ENCODE data around the gene ABHD12B. TPM values are rescaled to one million over a fixed set of nuclear protein-coding genes. Genes with fewer than 3 reads are reported as not detected.

The ABHD12B gene
- total RNA-seq, 2 experiments from 2014 or later = not detected

- H3K9me3 Mint-ChIP-seq = no peaks in the 10 kb centered on the region
- H3K4me1 Mint-ChIP-seq (ENCODE audit: low read depth) = peaks cover 54% of the 10 kb centered on the region
- peak; percentile 77 for DNase-seq
- POLR2A ChIA-PET = interaction anchor here (1.7 kb wide), 1 partner anchor 163 kb away, joined by 6 read pairs; the partner anchor contains the start of gene SAV1
- intact Hi-C loops (cut with micrococcal nuclease) = loop anchor here (1.0 to 5.0 kb wide), 8 partner anchors 9 to 509 kb away; partner anchors contain the start of gene TMX1
- peak within 1 kb of the TSS; percentile 92 for H3K4me3 Mint-ChIP-seq
- CTCF ChIA-PET = interaction anchor here (0.6 to 3.3 kb wide), 2 partner anchors 29 to 950 kb away, joined by 3 to 13 read pairs; no protein-coding TSS in a partner anchor
- peaks cover 2% of the 10 kb centered on the region for H3K36me3 Mint-ChIP-seq
- peak within 1 kb of the TSS; percentile 86 for H3K27ac Mint-ChIP-seq
- H3K27me3 Mint-ChIP-seq = peaks cover 6% of the 10 kb centered on the region
Measured at GRCh38 chr14:50830932-50831725, 40.7 kb upstream of the ABHD12B start, which contains the start of gene NIN. TSS of gene NIN (minus strand) at chr14:50831162. CDS start at chr14:50822056, 9,106 bp downstream.

- ChIA-PET CTCF (interaction anchor here (3.3 kb wide), 1 partner anchor 28 kb away, joined by 13 read pairs; no protein-coding TSS in a partner anchor), POLR2A (no interaction called here)
- no peak for DNase-seq
- Mint-ChIP-seq H3K4me3 (peak overlapping the region; percentile 92), H3K4me1 (ENCODE audit: low read depth) (peaks cover 48% of the 10 kb centered on the region), H3K27ac (peak overlapping the region; percentile 86), H3K9me3 (no peaks in the 10 kb centered on the region), H3K27me3 (peaks cover 6% of the 10 kb centered on the region), H3K36me3 (peaks cover 2% of the 10 kb centered on the region)
- intact Hi-C loops (cut with micrococcal nuclease) = loop anchor here (2.0 to 5.0 kb wide), 6 partner anchors 29 to 509 kb away; partner anchors contain the start of gene TMX1
Measured at GRCh38 chr14:50831726-50832168, 40.1 kb upstream of the ABHD12B start.

GRCh38 chr14:50832935-50833630 lies 38.8 kb upstream of the ABHD12B start:
- POLR2A ChIA-PET = no interaction called here

GRCh38 chr14:50834802-50835276 lies 37.0 kb upstream of the ABHD12B start:
- DNase-seq = no peak
- CTCF ChIA-PET = interaction anchor here (1.0 to 3.3 kb wide), 2 partner anchors 25 to 26 kb away, joined by 3 to 13 read pairs; no protein-coding TSS in a partner anchor
- Mint-ChIP-seq H3K27ac (peak overlapping the region; percentile 43), H3K9me3 (no peaks in the 10 kb centered on the region), H3K27me3 (peaks cover 6% of the 10 kb centered on the region), H3K36me3 (peaks cover 2% of the 10 kb centered on the region), H3K4me1 (ENCODE audit: low read depth) (peaks cover 32% of the 10 kb centered on the region), H3K4me3 (no peak overlapping the region)
- POLR2A ChIA-PET = no interaction called here
- intact Hi-C loops (cut with micrococcal nuclease) = loop anchor here (5.0 kb wide), 4 partner anchors 98 to 513 kb away; partner anchors contain the start of gene TMX1

More at GRCh38 chr14:50832935-50833630, 38.8 kb upstream of the ABHD12B start:
- no peak for DNase-seq
- intact Hi-C loops (cut with micrococcal nuclease) = loop anchor here (5.0 kb wide), 4 partner anchors 96 to 511 kb away; partner anchors contain the start of gene TMX1
- CTCF ChIA-PET = interaction anchor here (3.3 kb wide), 1 partner anchor 27 kb away, joined by 13 read pairs; no protein-coding TSS in a partner anchor
- Mint-ChIP-seq H3K27ac (no peak overlapping the region), H3K4me3 (no peak overlapping the region), H3K9me3 (no peaks in the 10 kb centered on the region), H3K4me1 (ENCODE audit: low read depth) (peaks cover 41% of the 10 kb centered on the region), H3K27me3 (peaks cover 6% of the 10 kb centered on the region), H3K36me3 (peaks cover 2% of the 10 kb centered on the region)

- Mint-ChIP-seq H3K9me3 (no peaks in the 10 kb centered on the region), H3K36me3 (peaks cover 2% of the 10 kb centered on the region), H3K4me1 (ENCODE audit: low read depth) (peaks cover 31% of the 10 kb centered on the region), H3K27me3 (peaks cover 6% of the 10 kb centered on the region), H3K4me3 (no peak overlapping the region), H3K27ac (peak overlapping the region; percentile 43)
- POLR2A ChIA-PET = no interaction called here
- intact Hi-C loops (cut with micrococcal nuclease) = no loop called here
- peak; percentile 24 for DNase-seq
- CTCF ChIA-PET = interaction anchor here (1.0 kb wide), 1 partner anchor 25 kb away, joined by 3 read pairs; no protein-coding TSS in a partner anchor
Measured at GRCh38 chr14:50835280-50835679, 36.6 kb upstream of the ABHD12B start.

- H3K4me3 Mint-ChIP-seq = no peak overlapping the region
- ChIA-PET POLR2A (no interaction called here), CTCF (no interaction called here)
- H3K27me3 Mint-ChIP-seq = peaks cover 5% of the 10 kb centered on the region
- intact Hi-C loops (cut with micrococcal nuclease) = no loop called here
- no peak for DNase-seq
- H3K36me3 Mint-ChIP-seq = no peaks in the 10 kb centered on the region
- no peaks in the 10 kb centered on the region for H3K9me3 Mint-ChIP-seq
- H3K27ac Mint-ChIP-seq = no peak overlapping the region
- H3K4me1 Mint-ChIP-seq (ENCODE audit: low read depth) = peaks cover 31% of the 10 kb centered on the region
Measured at GRCh38 chr14:50836515-50836914, 35.3 kb upstream of the ABHD12B start.

- Mint-ChIP-seq H3K4me1 (ENCODE audit: low read depth) (peaks cover 25% of the 10 kb centered on the region), H3K4me3 (no peak overlapping the region), H3K27ac (no peak overlapping the region), H3K36me3 (no peaks in the 10 kb centered on the region), H3K9me3 (no peaks in the 10 kb centered on the region), H3K27me3 (no peaks in the 10 kb centered on the region)
- intact Hi-C loops (cut with micrococcal nuclease) = no loop called here
- POLR2A ChIA-PET = no interaction called here
- CTCF ChIA-PET = no interaction called here
- no peak for DNase-seq
Measured at GRCh38 chr14:50837271-50837670, 34.6 kb upstream of the ABHD12B start.

GRCh38 chr14:50837850-50838470 lies 33.9 kb upstream of the ABHD12B start:
- DNase-seq = no peak
- Mint-ChIP-seq H3K27ac (no peak overlapping the region), H3K36me3 (no peaks in the 10 kb centered on the region), H3K9me3 (no peaks in the 10 kb centered on the region), H3K4me1 (ENCODE audit: low read depth) (peaks cover 25% of the 10 kb centered on the region), H3K27me3 (no peaks in the 10 kb centered on the region), H3K4me3 (no peak overlapping the region)
- ChIA-PET CTCF (interaction anchor here (2.4 kb wide), 1 partner anchor 22 kb away, joined by 13 read pairs; no protein-coding TSS in a partner anchor), POLR2A (interaction anchor here (1.5 kb wide), 1 partner anchor 21 kb away, joined by 4 read pairs; no protein-coding TSS in a partner anchor)
- intact Hi-C loops (cut with micrococcal nuclease) = no loop called here

- POLR2A ChIA-PET = interaction anchor here (1.5 kb wide), 1 partner anchor 20 kb away, joined by 4 read pairs; no protein-coding TSS in a partner anchor
- CTCF ChIA-PET = interaction anchor here (1.6 to 2.4 kb wide), 2 partner anchors 19 to 21 kb away, joined by 4 to 13 read pairs; no protein-coding TSS in a partner anchor
- Mint-ChIP-seq H3K27ac (no peak overlapping the region), H3K9me3 (no peaks in the 10 kb centered on the region), H3K4me1 (ENCODE audit: low read depth) (peaks cover 23% of the 10 kb centered on the region), H3K27me3 (no peaks in the 10 kb centered on the region), H3K4me3 (no peak overlapping the region), H3K36me3 (no peaks in the 10 kb centered on the region)
- DNase-seq = peak; percentile 30
- intact Hi-C loops (cut with micrococcal nuclease) = no loop called here
Measured at GRCh38 chr14:50839048-50839447, 32.8 kb upstream of the ABHD12B start.

- no peaks in the 10 kb centered on the region for H3K36me3 Mint-ChIP-seq
- CTCF ChIA-PET = interaction anchor here (1.6 to 2.4 kb wide), 2 partner anchors 18 to 20 kb away, joined by 4 to 13 read pairs; no protein-coding TSS in a partner anchor
- no peak for DNase-seq
- POLR2A ChIA-PET = no interaction called here
- H3K4me3 Mint-ChIP-seq = no peak overlapping the region
- H3K4me1 Mint-ChIP-seq (ENCODE audit: low read depth) = peaks cover 19% of the 10 kb centered on the region
- no peaks in the 10 kb centered on the region for H3K27me3 Mint-ChIP-seq
- H3K27ac Mint-ChIP-seq = no peak overlapping the region
- intact Hi-C loops (cut with micrococcal nuclease) = no loop called here
- H3K9me3 Mint-ChIP-seq = no peaks in the 10 kb centered on the region
Measured at GRCh38 chr14:50839691-50840090, 32.2 kb upstream of the ABHD12B start.

- no peaks in the 10 kb centered on the region for H3K36me3 Mint-ChIP-seq
- no peaks in the 10 kb centered on the region for H3K4me1 Mint-ChIP-seq (ENCODE audit: low read depth)
- no peaks in the 10 kb centered on the region for H3K9me3 Mint-ChIP-seq
- H3K4me3 Mint-ChIP-seq = no peak overlapping the region
- ChIA-PET CTCF (interaction anchor here (1.5 kb wide), 1 partner anchor 15 kb away, joined by 5 read pairs; no protein-coding TSS in a partner anchor), POLR2A (no interaction called here)
- no peaks in the 10 kb centered on the region for H3K27me3 Mint-ChIP-seq
- DNase-seq = no peak
- intact Hi-C loops (cut with micrococcal nuclease) = no loop called here
- H3K27ac Mint-ChIP-seq = no peak overlapping the region
Measured at GRCh38 chr14:50844391-50844790, 27.5 kb upstream of the ABHD12B start.

Data from activated CD4-positive, alpha-beta memory T cell treated with anti-CD3 and anti-CD28 coated beads for 36 hours (primary cell).